Effector CD4-positive, alpha-beta T cell (primary cell): ENCODE measurements around the gene ARSK.

Experiments
- DNase-seq: peaks from one replicate; pipeline ENCODE4 v3.0.0-alpha.2; 2020

Gene ARSK

DNA sequence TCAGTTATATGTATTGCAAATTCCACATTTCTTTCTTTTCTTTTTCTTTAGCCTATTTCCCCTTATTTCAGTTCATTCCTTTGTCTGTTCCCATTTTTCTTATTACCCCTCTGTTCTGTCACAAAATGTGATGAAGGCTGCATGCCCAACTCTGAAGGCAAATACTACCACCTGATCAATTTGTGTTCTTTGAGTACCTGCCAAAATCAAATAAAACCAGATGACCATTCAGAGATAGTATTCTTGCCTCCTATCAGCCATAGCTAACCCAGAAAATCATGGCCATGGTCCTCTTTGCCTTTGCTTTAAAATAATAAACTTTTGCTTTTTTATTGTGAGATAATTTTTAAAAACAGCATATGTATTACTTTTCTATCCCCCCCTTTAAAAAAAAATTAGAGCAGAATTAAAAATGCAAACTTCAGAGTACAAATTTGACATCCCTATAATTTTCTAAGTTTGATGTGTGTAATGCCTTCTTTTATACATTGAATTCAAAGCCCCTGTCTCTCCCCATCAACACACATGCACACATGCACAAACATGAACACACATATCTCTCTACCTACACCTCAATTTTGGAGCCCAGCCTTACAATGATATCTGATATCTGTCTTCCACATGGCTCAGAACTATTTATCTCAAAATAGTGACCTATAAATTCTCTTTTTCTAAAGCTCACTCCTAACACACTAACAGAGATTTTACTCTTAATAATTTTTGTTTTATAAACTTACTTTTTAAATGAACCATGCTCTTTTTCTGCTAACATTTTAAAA lies 95.1 kb downstream of the ARSK start:
- no peak for DNase-seq

GRCh38 chr5:95652849-95653248 lies 97.9 kb downstream of the ARSK start:
- no peak for DNase-seq

DNA sequence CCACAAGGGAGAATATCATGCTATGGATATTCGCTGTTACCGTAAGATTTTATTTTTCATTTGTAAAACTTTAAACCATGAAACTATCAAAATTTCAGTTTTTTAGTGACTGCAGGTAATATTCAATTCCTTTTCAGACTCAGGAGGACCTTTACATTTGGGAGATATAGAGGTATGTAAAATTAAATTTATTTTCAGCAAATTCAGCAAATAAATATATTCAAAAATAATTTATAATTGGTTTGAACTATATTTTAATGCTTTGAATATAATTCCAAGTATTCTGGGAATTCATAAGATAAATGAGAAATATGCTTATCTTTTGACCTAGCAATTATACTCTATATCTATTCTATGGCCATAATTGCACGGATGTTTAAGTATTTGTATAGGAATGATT lies 99.3 kb downstream of the ARSK start:
- no peak for DNase-seq
